DND-41 (cell line): ENCODE results near the gene MORN1.

Experiments used
- ATAC-seq: fragments of 200-7000 bp; cut with Tn5 transposase; 3 replicates; pipeline ENCODE4 v1.9.1; 2021; ENCODE audit warnings: low read depth; ENCODE audit not compliant: insufficient read depth
- DNase-seq: peaks from one replicate; pipeline ENCODE4 v3.0.0-alpha.2; 2020
- H2AFZ ChIP-seq: 2 replicates; pipeline ENCODE4 v1.6.0; 2012; ENCODE audit warnings: low read depth, low read length
- H3K27ac ChIP-seq: 2 replicates; pipeline ENCODE4 v1.5.1; 2012; ENCODE audit warnings: low read length, inconsistent platforms
- H3K27me3 ChIP-seq: fragments of 200-600 bp; sonication (generic); 2 replicates; pipeline ENCODE4 v1.6.0; 2012; ENCODE audit warnings: low read length, mild to moderate bottlenecking, inconsistent platforms; ENCODE audit not compliant: insufficient read depth, poor library complexity
- H3K36me3 ChIP-seq: 2 replicates; pipeline ENCODE4 v1.5.1; 2012; ENCODE audit warnings: low read length, inconsistent platforms; ENCODE audit not compliant: insufficient read depth
- H3K4me1 ChIP-seq: 2 replicates; pipeline ENCODE4 v1.5.1; 2012; ENCODE audit warnings: mild to moderate bottlenecking, low read length; ENCODE audit not compliant: insufficient read depth
- H3K4me2 ChIP-seq: 2 replicates; pipeline ENCODE4 v1.6.0; 2012; ENCODE audit warnings: mild to moderate bottlenecking, moderate library complexity, low read length, inconsistent platforms; ENCODE audit not compliant: insufficient read depth
- H3K4me3 ChIP-seq, 2 experiments: fragments of 200-600 bp in 1 of 2; shearing (Covaris generic) in 1 of 2; 2 replicates each; pipeline ENCODE4 v1.5.1; 2012 to 2016; ENCODE audit warnings: inconsistent platforms in 2 of 2, low read length in 2 of 2, mild to moderate bottlenecking in 2 of 2, low read depth in 1 of 2, moderate library complexity in 1 of 2
- H3K79me2 ChIP-seq: 2 replicates; pipeline ENCODE4 v1.6.0; 2012; ENCODE audit warnings: low read length, inconsistent platforms; ENCODE audit not compliant: insufficient read depth
- H3K9ac ChIP-seq: 2 replicates; pipeline ENCODE4 v1.6.0; 2012; ENCODE audit warnings: low read depth, mild to moderate bottlenecking, inconsistent platforms, low read length, moderate library complexity
- H3K9me3 ChIP-seq: 2 replicates; pipeline ENCODE4 v1.5.1; 2012; ENCODE audit warnings: low read length, moderate library complexity, mild to moderate bottlenecking, inconsistent platforms; ENCODE audit not compliant: insufficient read depth, severe bottlenecking
- H4K20me1 ChIP-seq: 2 replicates; pipeline ENCODE4 v1.6.0; 2012; ENCODE audit warnings: low read length; ENCODE audit not compliant: insufficient read depth
- EZH2 ChIP-seq: IDR thresholded peaks from 3 replicates; pipeline ENCODE4 v1.6.1; 2012; ENCODE audit warnings: borderline replicate concordance, low read depth, mild to moderate bottlenecking, moderate library complexity, low read length, inconsistent platforms; ENCODE audit not compliant: severe bottlenecking
- TF ChIP-seq, protein P1 (sequence below): IDR thresholded peaks from 2 replicates; pipeline ENCODE4 v1.5.1; 2012; ENCODE audit warnings: borderline replicate concordance, low read length, moderate library complexity, mild to moderate bottlenecking; ENCODE audit not compliant: poor library complexity, severe bottlenecking; ENCODE audit errors: extremely low read depth

MORN1 gene

DNA sequence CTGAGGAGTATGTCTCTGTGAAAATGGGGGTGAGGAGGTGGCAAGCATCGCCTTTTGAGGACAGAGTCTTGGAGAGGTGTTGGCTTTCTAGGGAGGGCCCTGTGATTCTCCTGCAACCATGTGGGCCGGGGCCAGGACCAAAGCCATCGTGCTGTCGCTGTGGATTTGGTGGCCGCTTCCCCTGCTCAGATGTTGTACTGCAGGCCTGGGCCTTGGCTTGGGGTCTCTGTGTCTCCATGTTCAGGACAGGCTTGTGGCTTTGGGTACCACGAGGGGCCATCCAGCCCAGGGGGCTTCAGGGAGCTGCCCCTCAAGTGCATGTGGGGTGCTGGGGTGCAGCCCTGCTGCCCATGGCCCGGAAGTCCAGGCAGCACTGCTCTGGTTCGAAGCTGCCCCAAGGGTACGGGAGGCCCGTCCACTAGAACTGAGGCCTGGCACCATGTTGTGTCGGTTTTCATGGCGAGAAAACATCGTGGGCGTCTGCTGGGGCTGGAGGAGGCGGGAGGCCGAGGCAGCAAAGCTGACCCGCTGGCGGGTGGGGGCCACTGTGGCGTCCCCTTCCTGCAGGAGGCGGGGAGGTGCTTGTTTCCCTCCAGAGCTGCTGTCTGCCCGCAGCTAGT is 107.9 kb downstream of the MORN1 start:
- Histone ChIP-seq H3K9me3 (no peaks in the 10 kb centered on the region), H4K20me1 (peaks cover 57% of the 10 kb centered on the region), H3K79me2 (peaks cover 29% of the 10 kb centered on the region), H3K27ac (no peak overlapping the region), H2AFZ (no peak overlapping the region), H3K4me3 (no peak overlapping the region), H3K4me1 (peaks cover 10% of the 10 kb centered on the region), H3K9ac (no peak overlapping the region), H3K27me3 (no peaks in the 10 kb centered on the region), H3K36me3 (no peaks in the 10 kb centered on the region), H3K4me2 (no peak overlapping the region)
- no peak for DNase-seq
- ATAC-seq: no peak
- no peak for TF ChIP-seq EZH2
- TF ChIP-seq, protein P1, sequence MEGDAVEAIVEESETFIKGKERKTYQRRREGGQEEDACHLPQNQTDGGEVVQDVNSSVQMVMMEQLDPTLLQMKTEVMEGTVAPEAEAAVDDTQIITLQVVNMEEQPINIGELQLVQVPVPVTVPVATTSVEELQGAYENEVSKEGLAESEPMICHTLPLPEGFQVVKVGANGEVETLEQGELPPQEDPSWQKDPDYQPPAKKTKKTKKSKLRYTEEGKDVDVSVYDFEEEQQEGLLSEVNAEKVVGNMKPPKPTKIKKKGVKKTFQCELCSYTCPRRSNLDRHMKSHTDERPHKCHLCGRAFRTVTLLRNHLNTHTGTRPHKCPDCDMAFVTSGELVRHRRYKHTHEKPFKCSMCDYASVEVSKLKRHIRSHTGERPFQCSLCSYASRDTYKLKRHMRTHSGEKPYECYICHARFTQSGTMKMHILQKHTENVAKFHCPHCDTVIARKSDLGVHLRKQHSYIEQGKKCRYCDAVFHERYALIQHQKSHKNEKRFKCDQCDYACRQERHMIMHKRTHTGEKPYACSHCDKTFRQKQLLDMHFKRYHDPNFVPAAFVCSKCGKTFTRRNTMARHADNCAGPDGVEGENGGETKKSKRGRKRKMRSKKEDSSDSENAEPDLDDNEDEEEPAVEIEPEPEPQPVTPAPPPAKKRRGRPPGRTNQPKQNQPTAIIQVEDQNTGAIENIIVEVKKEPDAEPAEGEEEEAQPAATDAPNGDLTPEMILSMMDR: no peak

DNA sequence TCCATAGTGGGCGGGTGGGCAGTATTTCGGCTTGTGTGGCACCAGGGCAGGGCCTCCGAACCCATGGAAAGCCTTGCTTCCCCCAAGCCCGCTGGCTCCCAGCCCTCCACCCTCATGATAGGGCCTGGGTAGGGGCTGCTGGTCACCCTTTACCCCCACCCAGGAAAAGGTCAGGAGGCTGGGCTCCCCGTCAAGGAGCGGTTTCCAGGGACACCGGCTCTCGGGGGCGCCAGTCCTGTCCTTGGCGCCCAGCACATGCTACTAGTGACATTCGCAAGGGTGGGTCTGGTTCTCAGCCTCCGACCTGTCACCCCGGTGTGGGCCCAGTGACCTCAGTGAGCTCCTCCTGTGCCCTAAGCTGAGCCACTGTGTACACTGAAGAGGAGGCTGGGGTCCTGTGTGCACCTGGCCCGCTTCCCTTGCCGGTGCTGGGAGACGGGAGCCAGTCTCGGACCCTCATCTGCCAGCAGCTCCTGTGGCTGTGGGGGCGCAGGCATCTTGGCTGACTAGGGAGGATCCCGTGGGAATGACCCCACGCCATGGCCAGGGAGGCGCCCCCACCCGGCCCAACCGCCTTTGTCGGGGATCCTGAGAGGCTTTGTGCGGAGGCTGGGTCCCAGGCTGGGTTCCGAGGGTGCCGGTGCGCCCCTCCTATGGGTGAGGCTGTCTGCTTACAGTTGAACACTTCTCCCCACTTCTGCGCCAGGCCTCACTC is 108.6 kb downstream of the MORN1 start:
- DNase-seq (no peak), ATAC-seq (no peak)
- no peaks in the 10 kb centered on the region for H3K27me3 ChIP-seq
- H3K4me2 ChIP-seq: no peak overlapping the region
- H3K9ac ChIP-seq: no peak overlapping the region
- H3K4me1 ChIP-seq: peaks cover 6% of the 10 kb centered on the region; the same call in 1 of the 2 replicates
- peaks cover 32% of the 10 kb centered on the region for H3K79me2 ChIP-seq
- H4K20me1 ChIP-seq: peaks cover 59% of the 10 kb centered on the region
- H2AFZ ChIP-seq: no peak overlapping the region
- TF ChIP-seq EZH2: no peak
- TF ChIP-seq, protein P1: no peak
- no peak overlapping the region for H3K27ac ChIP-seq
- no peaks in the 10 kb centered on the region for H3K9me3 ChIP-seq
- H3K4me3 ChIP-seq: no peak overlapping the region
- peaks cover 2% of the 10 kb centered on the region for H3K36me3 ChIP-seq

DNA sequence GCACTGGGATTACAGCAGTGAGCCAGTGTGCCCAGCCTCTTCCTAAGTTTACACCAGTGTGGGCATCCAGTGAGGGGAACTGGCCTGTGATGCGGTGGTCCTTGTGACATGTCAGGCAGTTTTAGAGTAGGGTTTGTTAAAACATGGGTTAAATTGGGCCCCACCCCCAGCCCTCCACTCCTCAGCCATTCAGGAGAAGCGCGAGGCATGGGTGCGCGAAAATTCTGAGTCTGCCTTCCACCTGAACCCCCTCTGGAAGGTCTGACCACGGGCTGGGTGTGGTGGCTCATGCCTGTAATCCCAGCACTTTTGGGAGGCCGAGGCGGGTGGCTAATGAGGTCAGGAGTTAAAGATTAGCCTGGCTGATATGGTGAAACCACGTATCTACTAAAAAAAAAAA is 111.5 kb downstream of the MORN1 start:
- Histone ChIP-seq H3K27me3 (no peaks in the 10 kb centered on the region), H3K4me1 (peaks cover 26% of the 10 kb centered on the region), H3K4me2 (no peak overlapping the region), H3K9me3 (no peaks in the 10 kb centered on the region), H2AFZ (no peak overlapping the region), H3K79me2 (peaks cover 41% of the 10 kb centered on the region), H4K20me1 (peaks cover 64% of the 10 kb centered on the region), H3K4me3 (no peak overlapping the region), H3K27ac (no peak overlapping the region), H3K36me3 (peaks cover 7% of the 10 kb centered on the region), H3K9ac (no peak overlapping the region)
- no peak for DNase-seq
- TF ChIP-seq, protein P1: no peak
- TF ChIP-seq EZH2: no peak
- no peak for ATAC-seq
